HG03571 (cell line): ENCODE data around the gene ITGA6.

ENCODE experiments used
- ATAC-seq: cut with Tn5 transposase; IDR thresholded peaks from one replicate; pipeline ENCODE4 v1.9.1; 2021; ENCODE audit not compliant: unreplicated experiment

Gene ITGA6

GRCh38 chr2:172427256-172427989 is at the start of gene ITGA6:
Gene ITGA6, plus strand, starts transcription at chr2:172427586.
- ATAC-seq = no peak

GRCh38 chr2:172380436-172381274 is 46.7 kb upstream of the ITGA6 start:
- ATAC-seq = no peak

GRCh38 chr2:172381275-172382027 is 45.9 kb upstream of the ITGA6 start:
- no peak for ATAC-seq

- no peak for ATAC-seq
Observed at GRCh38 chr2:172387361-172387760, 40.0 kb upstream of the ITGA6 start.

GRCh38 chr2:172389685-172390339 is 37.6 kb upstream of the ITGA6 start:
- no peak for ATAC-seq

GRCh38 chr2:172394002-172394401 is 33.4 kb upstream of the ITGA6 start:
- ATAC-seq = no peak

GRCh38 chr2:172395503-172395902 is 31.9 kb upstream of the ITGA6 start:
- ATAC-seq = no peak

- ATAC-seq = no peak
Observed at GRCh38 chr2:172397148-172397834, 30.1 kb upstream of the ITGA6 start.

GRCh38 chr2:172398440-172398839 is 28.9 kb upstream of the ITGA6 start:
- no peak for ATAC-seq

GRCh38 chr2:172399765-172400164 is 27.6 kb upstream of the ITGA6 start:
- no peak for ATAC-seq

- ATAC-seq = no peak
Observed at GRCh38 chr2:172402198-172402597, 25.2 kb upstream of the ITGA6 start.

- ATAC-seq = no peak
Observed at GRCh38 chr2:172403402-172403801, 24.0 kb upstream of the ITGA6 start.

GRCh38 chr2:172403881-172404468 is 23.4 kb upstream of the ITGA6 start:
- no peak for ATAC-seq

GRCh38 chr2:172404824-172405223 is 22.6 kb upstream of the ITGA6 start:
- no peak for ATAC-seq

- ATAC-seq = no peak
Observed at GRCh38 chr2:172405673-172406072, 21.7 kb upstream of the ITGA6 start.

GRCh38 chr2:172408143-172408766 is 19.1 kb upstream of the ITGA6 start:
- ATAC-seq = no peak

GRCh38 chr2:172409042-172409441 is 18.3 kb upstream of the ITGA6 start:
- no peak for ATAC-seq

- no peak for ATAC-seq
Observed at GRCh38 chr2:172412984-172413492, 14.3 kb upstream of the ITGA6 start.

GRCh38 chr2:172415157-172415864 is 12.1 kb upstream of the ITGA6 start:
- ATAC-seq = no peak
